Measurements from ENCODE around the gene USP47. TPM values are rescaled to one million over a fixed set of nuclear protein-coding genes. Genes with fewer than 3 reads are reported as not detected.

USP47 gene
- total and polyA plus RNA-seq, 2 experiments from 2014 or later, result 16.3 to 36.7 TPM

DNA sequence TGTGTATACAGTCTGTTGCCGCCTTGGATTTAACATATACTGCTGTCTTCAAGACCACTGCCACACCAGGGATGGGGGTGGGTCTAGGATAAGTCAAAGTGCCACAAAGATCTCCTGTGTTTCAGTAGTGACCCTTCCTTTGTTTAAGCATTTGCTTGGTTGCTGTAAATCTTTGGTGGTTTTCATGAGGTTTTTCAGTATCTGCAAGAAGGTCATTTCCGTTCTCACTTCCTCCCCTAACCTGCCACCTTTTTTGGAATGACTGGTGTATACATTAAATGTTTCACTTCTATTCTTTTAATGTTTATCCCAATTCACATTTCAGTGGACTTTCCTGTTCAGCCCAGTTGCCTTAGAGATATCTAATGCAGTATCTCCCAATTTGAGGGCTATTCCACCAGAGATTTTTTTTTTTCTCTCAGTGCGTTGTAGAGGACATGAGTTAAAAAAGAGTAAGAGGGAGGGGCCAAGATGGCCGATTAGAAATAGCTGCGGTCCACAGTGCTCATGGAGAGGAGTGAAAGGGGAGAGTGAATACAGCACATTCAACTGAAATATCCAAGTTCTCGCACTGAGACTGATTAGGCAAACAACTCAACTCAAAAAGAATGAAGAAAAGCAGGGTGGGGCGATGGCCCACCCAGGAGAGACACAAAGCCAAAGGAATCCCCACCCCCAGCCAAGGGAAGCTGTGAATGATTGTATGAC is 43.2 kb downstream of the USP47 start (continued):
- TF ChIP-seq, protein P1, sequence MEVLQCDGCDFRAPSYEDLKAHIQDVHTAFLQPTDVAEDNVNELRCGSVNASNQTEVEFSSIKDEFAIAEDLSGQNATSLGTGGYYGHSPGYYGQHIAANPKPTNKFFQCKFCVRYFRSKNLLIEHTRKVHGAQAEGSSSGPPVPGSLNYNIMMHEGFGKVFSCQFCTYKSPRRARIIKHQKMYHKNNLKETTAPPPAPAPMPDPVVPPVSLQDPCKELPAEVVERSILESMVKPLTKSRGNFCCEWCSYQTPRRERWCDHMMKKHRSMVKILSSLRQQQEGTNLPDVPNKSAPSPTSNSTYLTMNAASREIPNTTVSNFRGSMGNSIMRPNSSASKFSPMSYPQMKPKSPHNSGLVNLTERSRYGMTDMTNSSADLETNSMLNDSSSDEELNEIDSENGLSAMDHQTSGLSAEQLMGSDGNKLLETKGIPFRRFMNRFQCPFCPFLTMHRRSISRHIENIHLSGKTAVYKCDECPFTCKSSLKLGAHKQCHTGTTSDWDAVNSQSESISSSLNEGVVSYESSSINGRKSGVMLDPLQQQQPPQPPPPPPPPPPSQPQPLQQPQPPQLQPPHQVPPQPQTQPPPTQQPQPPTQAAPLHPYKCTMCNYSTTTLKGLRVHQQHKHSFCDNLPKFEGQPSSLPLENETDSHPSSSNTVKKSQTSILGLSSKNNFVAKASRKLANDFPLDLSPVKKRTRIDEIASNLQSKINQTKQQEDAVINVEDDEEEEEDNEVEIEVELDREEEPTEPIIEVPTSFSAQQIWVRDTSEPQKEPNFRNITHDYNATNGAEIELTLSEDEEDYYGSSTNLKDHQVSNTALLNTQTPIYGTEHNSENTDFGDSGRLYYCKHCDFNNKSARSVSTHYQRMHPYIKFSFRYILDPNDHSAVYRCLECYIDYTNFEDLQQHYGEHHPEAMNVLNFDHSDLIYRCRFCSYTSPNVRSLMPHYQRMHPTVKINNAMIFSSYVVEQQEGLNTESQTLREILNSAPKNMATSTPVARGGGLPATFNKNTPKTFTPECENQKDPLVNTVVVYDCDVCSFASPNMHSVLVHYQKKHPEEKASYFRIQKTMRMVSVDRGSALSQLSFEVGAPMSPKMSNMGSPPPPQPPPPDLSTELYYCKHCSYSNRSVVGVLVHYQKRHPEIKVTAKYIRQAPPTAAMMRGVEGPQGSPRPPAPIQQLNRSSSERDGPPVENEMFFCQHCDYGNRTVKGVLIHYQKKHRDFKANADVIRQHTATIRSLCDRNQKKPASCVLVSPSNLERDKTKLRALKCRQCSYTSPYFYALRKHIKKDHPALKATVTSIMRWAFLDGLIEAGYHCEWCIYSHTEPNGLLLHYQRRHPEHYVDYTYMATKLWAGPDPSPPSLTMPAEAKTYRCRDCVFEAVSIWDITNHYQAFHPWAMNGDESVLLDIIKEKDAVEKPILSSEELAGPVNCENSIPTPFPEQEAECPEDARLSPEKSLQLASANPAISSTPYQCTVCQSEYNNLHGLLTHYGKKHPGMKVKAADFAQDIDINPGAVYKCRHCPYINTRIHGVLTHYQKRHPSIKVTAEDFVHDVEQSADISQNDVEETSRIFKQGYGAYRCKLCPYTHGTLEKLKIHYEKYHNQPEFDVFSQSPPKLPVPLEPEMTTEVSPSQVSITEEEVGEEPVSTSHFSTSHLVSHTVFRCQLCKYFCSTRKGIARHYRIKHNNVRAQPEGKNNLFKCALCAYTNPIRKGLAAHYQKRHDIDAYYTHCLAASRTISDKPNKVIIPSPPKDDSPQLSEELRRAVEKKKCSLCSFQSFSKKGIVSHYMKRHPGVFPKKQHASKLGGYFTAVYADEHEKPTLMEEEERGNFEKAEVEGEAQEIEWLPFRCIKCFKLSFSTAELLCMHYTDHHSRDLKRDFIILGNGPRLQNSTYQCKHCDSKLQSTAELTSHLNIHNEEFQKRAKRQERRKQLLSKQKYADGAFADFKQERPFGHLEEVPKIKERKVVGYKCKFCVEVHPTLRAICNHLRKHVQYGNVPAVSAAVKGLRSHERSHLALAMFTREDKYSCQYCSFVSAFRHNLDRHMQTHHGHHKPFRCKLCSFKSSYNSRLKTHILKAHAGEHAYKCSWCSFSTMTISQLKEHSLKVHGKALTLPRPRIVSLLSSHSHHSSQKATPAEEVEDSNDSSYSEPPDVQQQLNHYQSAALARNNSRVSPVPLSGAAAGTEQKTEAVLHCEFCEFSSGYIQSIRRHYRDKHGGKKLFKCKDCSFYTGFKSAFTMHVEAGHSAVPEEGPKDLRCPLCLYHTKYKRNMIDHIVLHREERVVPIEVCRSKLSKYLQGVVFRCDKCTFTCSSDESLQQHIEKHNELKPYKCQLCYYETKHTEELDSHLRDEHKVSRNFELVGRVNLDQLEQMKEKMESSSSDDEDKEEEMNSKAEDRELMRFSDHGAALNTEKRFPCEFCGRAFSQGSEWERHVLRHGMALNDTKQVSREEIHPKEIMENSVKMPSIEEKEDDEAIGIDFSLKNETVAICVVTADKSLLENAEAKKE (CRISPR knock-in tag; IDR thresholded peaks at IDR 0.05), result no peak
- TF ChIP-seq, protein P2, sequence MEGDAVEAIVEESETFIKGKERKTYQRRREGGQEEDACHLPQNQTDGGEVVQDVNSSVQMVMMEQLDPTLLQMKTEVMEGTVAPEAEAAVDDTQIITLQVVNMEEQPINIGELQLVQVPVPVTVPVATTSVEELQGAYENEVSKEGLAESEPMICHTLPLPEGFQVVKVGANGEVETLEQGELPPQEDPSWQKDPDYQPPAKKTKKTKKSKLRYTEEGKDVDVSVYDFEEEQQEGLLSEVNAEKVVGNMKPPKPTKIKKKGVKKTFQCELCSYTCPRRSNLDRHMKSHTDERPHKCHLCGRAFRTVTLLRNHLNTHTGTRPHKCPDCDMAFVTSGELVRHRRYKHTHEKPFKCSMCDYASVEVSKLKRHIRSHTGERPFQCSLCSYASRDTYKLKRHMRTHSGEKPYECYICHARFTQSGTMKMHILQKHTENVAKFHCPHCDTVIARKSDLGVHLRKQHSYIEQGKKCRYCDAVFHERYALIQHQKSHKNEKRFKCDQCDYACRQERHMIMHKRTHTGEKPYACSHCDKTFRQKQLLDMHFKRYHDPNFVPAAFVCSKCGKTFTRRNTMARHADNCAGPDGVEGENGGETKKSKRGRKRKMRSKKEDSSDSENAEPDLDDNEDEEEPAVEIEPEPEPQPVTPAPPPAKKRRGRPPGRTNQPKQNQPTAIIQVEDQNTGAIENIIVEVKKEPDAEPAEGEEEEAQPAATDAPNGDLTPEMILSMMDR (conservative IDR thresholded peaks at IDR 0.05; ENCODE audit: low read depth in 2 of 2), result no peak
- TF ChIP-seq CREB1 (CRISPR knock-in tag; IDR thresholded peaks at IDR 0.05; ENCODE audit: low read depth) (no peak), EZH2phosphoT487 (IDR thresholded peaks at IDR 0.05; ENCODE audit: unreplicated experiment) (no peak), ZNF114 (CRISPR knock-in tag; IDR thresholded peaks at IDR 0.05) (no peak)
- TF ChIP-seq, protein P3, sequence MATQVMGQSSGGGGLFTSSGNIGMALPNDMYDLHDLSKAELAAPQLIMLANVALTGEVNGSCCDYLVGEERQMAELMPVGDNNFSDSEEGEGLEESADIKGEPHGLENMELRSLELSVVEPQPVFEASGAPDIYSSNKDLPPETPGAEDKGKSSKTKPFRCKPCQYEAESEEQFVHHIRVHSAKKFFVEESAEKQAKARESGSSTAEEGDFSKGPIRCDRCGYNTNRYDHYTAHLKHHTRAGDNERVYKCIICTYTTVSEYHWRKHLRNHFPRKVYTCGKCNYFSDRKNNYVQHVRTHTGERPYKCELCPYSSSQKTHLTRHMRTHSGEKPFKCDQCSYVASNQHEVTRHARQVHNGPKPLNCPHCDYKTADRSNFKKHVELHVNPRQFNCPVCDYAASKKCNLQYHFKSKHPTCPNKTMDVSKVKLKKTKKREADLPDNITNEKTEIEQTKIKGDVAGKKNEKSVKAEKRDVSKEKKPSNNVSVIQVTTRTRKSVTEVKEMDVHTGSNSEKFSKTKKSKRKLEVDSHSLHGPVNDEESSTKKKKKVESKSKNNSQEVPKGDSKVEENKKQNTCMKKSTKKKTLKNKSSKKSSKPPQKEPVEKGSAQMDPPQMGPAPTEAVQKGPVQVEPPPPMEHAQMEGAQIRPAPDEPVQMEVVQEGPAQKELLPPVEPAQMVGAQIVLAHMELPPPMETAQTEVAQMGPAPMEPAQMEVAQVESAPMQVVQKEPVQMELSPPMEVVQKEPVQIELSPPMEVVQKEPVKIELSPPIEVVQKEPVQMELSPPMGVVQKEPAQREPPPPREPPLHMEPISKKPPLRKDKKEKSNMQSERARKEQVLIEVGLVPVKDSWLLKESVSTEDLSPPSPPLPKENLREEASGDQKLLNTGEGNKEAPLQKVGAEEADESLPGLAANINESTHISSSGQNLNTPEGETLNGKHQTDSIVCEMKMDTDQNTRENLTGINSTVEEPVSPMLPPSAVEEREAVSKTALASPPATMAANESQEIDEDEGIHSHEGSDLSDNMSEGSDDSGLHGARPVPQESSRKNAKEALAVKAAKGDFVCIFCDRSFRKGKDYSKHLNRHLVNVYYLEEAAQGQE (IDR thresholded peaks at IDR 0.05; ENCODE audit: unreplicated experiment), result no peak
